Peyer's patch (tissue), 4 donors: ENCODE data around the gene MDM4.

Source experiments
- POLR2A ChIP-seq, 2 donors: fragments of 450-650 bp; IDR thresholded peaks; one replicate each; pipeline ENCODE4 v1.5.1; 2017; ENCODE audit warnings: antibody characterized with exemption in 2 of 2, mild to moderate bottlenecking in 2 of 2, moderate library complexity in 2 of 2
- TF ChIP-seq, protein P1 (sequence below), 6 experiments: fragments of 450-650 bp in 4 of 6; fragments of 200-600 bp in 2 of 6; sonication (generic) in 1 of 6; IDR thresholded peaks; one replicate each; pipeline ENCODE4 v1.5.1; 2017 to 2019; ENCODE audit warnings: antibody characterized with exemption in 6 of 6, mild to moderate bottlenecking in 3 of 6, moderate library complexity in 1 of 6

DNA sequence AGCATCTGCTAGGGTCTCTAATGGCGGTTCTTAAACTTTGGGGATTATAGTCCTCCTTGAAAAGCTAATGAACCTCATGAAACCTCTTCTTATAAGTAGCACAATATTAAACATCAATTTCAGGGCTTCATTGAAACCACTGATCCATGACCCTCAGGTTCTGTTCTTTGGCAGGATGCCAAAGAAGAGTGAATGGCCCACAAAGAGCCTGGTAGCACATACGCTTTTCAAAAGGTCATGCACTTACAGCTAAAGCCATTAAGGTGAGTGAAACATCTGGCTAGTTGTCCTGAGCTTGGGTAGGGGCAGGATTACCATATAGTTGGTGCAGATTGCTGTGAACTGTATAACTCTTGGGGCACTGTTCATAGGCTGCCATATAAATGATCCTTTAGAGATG, 42.3 kb downstream of the MDM4 start:
- TF ChIP-seq, protein P1, sequence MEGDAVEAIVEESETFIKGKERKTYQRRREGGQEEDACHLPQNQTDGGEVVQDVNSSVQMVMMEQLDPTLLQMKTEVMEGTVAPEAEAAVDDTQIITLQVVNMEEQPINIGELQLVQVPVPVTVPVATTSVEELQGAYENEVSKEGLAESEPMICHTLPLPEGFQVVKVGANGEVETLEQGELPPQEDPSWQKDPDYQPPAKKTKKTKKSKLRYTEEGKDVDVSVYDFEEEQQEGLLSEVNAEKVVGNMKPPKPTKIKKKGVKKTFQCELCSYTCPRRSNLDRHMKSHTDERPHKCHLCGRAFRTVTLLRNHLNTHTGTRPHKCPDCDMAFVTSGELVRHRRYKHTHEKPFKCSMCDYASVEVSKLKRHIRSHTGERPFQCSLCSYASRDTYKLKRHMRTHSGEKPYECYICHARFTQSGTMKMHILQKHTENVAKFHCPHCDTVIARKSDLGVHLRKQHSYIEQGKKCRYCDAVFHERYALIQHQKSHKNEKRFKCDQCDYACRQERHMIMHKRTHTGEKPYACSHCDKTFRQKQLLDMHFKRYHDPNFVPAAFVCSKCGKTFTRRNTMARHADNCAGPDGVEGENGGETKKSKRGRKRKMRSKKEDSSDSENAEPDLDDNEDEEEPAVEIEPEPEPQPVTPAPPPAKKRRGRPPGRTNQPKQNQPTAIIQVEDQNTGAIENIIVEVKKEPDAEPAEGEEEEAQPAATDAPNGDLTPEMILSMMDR (IDR thresholded peaks at IDR 0.05): no peak
- TF ChIP-seq POLR2A (IDR thresholded peaks at IDR 0.05): no peak
